Measurements from ENCODE around the gene FGFRL1. TPM values are rescaled to one million over a fixed set of nuclear protein-coding genes. Genes with fewer than 3 reads are reported as not detected.

FGFRL1 gene
- total RNA-seq, 4 donors from 2014 or later = 59.0 to 93.9 (median 77.2) TPM

GRCh38 chr4:1015746-1016145 is 4.3 kb downstream of the FGFRL1 start:
- intact Hi-C loops (cut with DNase I) = loop anchor here (10.0 kb wide), 1 partner anchor 329 kb away; the partner anchor contains the start of gene UVSSA
- TF ChIP-seq, protein P1, sequence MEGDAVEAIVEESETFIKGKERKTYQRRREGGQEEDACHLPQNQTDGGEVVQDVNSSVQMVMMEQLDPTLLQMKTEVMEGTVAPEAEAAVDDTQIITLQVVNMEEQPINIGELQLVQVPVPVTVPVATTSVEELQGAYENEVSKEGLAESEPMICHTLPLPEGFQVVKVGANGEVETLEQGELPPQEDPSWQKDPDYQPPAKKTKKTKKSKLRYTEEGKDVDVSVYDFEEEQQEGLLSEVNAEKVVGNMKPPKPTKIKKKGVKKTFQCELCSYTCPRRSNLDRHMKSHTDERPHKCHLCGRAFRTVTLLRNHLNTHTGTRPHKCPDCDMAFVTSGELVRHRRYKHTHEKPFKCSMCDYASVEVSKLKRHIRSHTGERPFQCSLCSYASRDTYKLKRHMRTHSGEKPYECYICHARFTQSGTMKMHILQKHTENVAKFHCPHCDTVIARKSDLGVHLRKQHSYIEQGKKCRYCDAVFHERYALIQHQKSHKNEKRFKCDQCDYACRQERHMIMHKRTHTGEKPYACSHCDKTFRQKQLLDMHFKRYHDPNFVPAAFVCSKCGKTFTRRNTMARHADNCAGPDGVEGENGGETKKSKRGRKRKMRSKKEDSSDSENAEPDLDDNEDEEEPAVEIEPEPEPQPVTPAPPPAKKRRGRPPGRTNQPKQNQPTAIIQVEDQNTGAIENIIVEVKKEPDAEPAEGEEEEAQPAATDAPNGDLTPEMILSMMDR (IDR thresholded peaks at IDR 0.05) = no peak
- no peak for TF ChIP-seq POLR2A (IDR thresholded peaks at IDR 0.05)

DNA sequence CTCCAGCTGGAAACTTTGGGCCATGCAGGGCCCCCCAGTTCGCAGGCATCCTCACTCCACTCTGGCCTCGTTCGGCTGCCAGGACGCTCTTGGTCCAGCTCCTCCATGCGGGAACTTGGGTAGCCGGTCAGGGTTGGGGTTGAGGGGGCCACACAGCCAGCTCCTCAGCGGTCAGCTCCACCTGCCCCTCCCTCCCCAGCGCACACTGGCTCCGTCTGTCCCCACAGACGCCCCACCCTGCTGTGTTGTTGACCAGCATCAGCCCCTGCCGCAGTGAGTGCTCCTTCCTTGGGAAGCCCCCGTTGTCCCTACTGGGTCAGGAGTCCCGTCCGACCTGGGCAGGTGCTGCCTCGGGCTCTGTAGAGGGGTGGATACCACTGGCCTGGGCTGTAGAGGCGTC is 5.8 kb downstream of the FGFRL1 start:
- H3K36me3 ChIP-seq = no peaks in the 10 kb centered on the region
- TF ChIP-seq, protein P1 (IDR thresholded peaks at IDR 0.05) = no peak
- TF ChIP-seq POLR2A (IDR thresholded peaks at IDR 0.05) = no peak
- H3K4me1 ChIP-seq = peaks cover 19 to 22% of the 10 kb centered on the region in 2 donors
- no peaks in the 10 kb centered on the region for H3K27me3 ChIP-seq
- intact Hi-C loops (cut with DNase I) = loop anchor here (10.0 kb wide), 1 partner anchor 328 kb away; the partner anchor contains the start of gene UVSSA
- no peak overlapping the region for H3K4me3 ChIP-seq (replicated peaks in 1 of 3)
- H3K27ac ChIP-seq = no peak overlapping the region
- DNase-seq = no peak
- 81 to 95% methylated on average over 7 of the region's 16 CpGs for WGBS, 2 donors
- no peaks in the 10 kb centered on the region for H3K9me3 ChIP-seq

More at GRCh38 chr4:1015746-1016145, 4.3 kb downstream of the FGFRL1 start:
- no peak overlapping the region for H3K27ac ChIP-seq
- no peak for DNase-seq
- no peaks in the 10 kb centered on the region for H3K36me3 ChIP-seq
- peaks cover 22 to 25% of the 10 kb centered on the region in 2 donors for H3K4me1 ChIP-seq
- 80 to 96% methylated on average over 1 to 4 of the region's 10 CpGs for WGBS, 2 donors
- no peaks in the 10 kb centered on the region for H3K27me3 ChIP-seq
- H3K9me3 ChIP-seq = no peaks in the 10 kb centered on the region
- no peak overlapping the region for H3K4me3 ChIP-seq (replicated peaks in 1 of 3)

GRCh38 chr4:1017706-1018105 is 6.3 kb downstream of the FGFRL1 start:
- TF ChIP-seq, protein P1 (IDR thresholded peaks at IDR 0.05) = no peak
- TF ChIP-seq POLR2A (IDR thresholded peaks at IDR 0.05) = no peak
- Histone ChIP-seq H3K27ac (no peak overlapping the region), H3K4me3 (replicated peaks in 1 of 3) (no peak overlapping the region), H3K4me1 (peaks cover 16 to 20% of the 10 kb centered on the region in 2 donors), H3K9me3 (no peaks in the 10 kb centered on the region), H3K36me3 (no peaks in the 10 kb centered on the region), H3K27me3 (no peaks in the 10 kb centered on the region)
- WGBS, 2 donors = 69 to 74% methylated on average over 12 to 15 of the region's 15 CpGs
- intact Hi-C loops (cut with DNase I) = loop anchor here (10.0 kb wide), 1 partner anchor 327 kb away; the partner anchor contains the start of gene UVSSA
- no peak for DNase-seq

DNA sequence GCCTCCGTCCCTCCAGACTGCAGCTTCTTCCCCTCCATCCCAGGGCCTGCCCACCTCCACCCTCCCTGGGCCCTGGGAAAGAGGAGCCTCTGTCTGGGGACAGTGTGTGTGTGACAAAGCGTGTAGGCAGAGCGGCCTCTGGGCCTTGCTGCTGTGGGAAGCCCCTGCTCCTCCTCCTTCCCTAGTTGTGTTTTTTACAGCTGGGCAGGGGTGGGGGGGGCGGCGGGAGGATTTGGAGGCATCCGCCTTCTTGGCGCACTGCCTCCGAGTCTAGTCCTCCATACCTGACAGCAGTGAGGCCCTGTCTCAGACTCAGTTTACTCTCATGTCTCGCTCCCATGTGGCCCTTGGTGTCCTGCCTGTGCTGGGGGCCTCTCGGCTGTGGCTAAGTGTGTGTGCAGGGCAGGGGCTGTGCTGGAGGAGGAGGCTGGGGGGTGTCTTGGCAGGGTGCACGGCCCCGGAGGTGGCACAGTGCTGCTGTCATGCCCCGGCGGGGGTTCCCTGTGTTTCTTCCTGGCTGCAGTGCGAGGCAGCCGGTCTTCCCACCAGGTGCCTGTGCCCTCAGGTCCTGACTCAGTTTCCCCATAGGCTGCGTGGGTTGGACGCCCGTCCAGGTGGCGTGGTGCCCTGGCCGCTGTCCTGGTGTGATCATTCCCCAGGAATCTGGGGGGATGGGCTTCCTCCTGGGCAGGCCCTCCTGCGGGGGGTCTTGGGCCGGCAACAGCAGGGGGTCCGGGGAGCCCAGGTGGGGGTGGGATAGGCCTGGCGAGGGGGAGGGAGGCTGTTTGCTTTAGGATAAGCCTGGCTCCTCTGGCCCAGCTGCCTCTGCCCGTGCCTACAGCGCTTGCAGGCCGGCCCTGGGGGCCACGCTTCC is 7.0 kb downstream of the FGFRL1 start:
- no peak for TF ChIP-seq POLR2A (IDR thresholded peaks at IDR 0.05)
- Histone ChIP-seq H3K9me3 (no peaks in the 10 kb centered on the region), H3K27ac (no peak overlapping the region), H3K36me3 (no peaks in the 10 kb centered on the region), H3K27me3 (no peaks in the 10 kb centered on the region), H3K4me1 (peaks cover 9 to 17% of the 10 kb centered on the region in 2 donors), H3K4me3 (replicated peaks in 1 of 3) (no peak overlapping the region)
- peak in 1 of 2 donors; percentile 37 for DNase-seq
- WGBS, 2 donors = 66 to 69% methylated on average over 14 to 15 of the region's 29 CpGs
- intact Hi-C loops (cut with DNase I) = loop anchor here (10.0 kb wide), 1 partner anchor 326 kb away; the partner anchor contains the start of gene UVSSA

- peaks cover 3 to 9% of the 10 kb centered on the region in 2 donors for H3K4me1 ChIP-seq
- no peaks in the 10 kb centered on the region for H3K9me3 ChIP-seq
- no peak for DNase-seq
- no peak overlapping the region for H3K27ac ChIP-seq
- intact Hi-C loops (cut with DNase I) = loop anchor here (10.0 kb wide), 1 partner anchor 325 kb away; the partner anchor contains the start of gene UVSSA
- 68 to 75% methylated on average over 3 to 8 of the region's 9 CpGs for WGBS, 2 donors
- TF ChIP-seq, protein P1 (IDR thresholded peaks at IDR 0.05) = no peak
- TF ChIP-seq POLR2A (IDR thresholded peaks at IDR 0.05) = no peak
- no peaks in the 10 kb centered on the region for H3K27me3 ChIP-seq
- no peak overlapping the region for H3K4me3 ChIP-seq (replicated peaks in 1 of 3)
- peaks cover under 1 to 4% of the 10 kb centered on the region in 2 donors for H3K36me3 ChIP-seq
Observed at GRCh38 chr4:1019320-1019719, 7.9 kb downstream of the FGFRL1 start.
